Right ventricle myocardium inferior (tissue), 1 donor: ENCODE measurements around the gene RELA. TPM values are rescaled to one million over a fixed set of nuclear protein-coding genes. Genes with fewer than 3 reads are reported as not detected.
A peak's percentile ranks its signal among the peaks of the same experiment; 100 is the strongest.

Experiments used
- ATAC-seq: fragments of 200-7000 bp; cut with Tn5 transposase; one replicate; pipeline ENCODE4 v1.9.1; 2020; ENCODE audit warnings: mild to moderate bottlenecking, moderate library complexity
- DNase-seq: peaks from one replicate; pipeline ENCODE4 v3.0.0; 2021; ENCODE audit errors: missing footprints
- intact Hi-C: fragments of 100-400 bp; cut with DNase I; formaldehyde crosslinking; loops from one replicate; pipeline ENCODE4 v1.11.0; 2022
- total RNA-seq: library from RNA; stranded (reverse); fragmentation: NEBNext Ultra II Directional; extraction: Animal tissue kit (Norgen Biotek cat#: 25700); gene quantifications from one replicate; pipeline ENCODE4 v1.2.1, GENCODE V29; 2021
- donor health status: DM: no; HTN: yes; CAD: no; lungs with severe emphysema.

Gene RELA
- total RNA-seq, 1 donor from 2014 or later, result 36.7 TPM

DNA sequence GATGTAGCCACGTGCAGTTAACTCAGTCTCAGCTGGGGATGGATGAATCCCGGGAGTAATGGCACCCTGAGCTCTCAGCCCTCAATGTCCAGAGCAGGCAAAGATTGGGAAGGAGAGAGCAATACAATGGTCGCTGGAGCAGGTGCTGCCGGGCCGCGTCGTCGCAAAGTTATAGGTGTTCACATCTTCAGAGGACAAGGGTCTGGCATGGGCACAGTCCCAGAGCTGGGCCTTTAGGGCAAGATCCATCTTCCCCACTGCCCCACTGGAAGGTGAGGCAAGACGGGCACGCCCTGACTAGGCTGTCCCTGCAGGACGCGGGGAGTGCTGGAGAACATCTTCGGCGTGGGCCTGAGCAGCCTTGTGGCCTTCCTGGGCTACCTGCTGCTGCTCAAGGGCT is 39.5 kb downstream of the RELA start:
- DNase-seq (no peak), ATAC-seq (no peak)
- intact Hi-C loops, result no loop called here

DNA sequence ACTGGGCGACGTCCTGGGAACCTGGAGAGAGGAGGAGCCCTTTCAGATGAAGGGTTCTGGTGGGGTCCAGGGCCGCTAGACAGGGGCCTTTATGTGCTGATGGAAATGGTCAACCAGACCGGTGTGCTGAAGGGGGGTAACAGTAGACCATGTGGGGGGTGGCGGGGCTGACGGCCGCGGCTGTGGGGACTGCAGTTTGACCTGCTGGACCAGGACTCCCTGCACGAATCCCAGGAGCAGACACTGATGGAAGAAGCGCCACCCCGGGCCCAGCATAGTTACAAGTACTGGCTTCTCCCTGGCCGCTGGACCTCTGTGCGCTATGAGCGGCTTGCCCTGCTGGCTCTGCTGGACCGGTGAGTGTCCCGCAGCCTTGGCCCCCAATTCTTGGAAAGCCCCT is 40.7 kb downstream of the RELA start:
- no peak for ATAC-seq
- no peak for DNase-seq
- intact Hi-C loops, result no loop called here

GRCh38 chr11:65621460-65621859 is 41.3 kb downstream of the RELA start:
- no peak for ATAC-seq
- DNase-seq, result no peak
- intact Hi-C loops, result no loop called here

GRCh38 chr11:65620666-65621065 is 42.0 kb downstream of the RELA start:
- no peak for ATAC-seq
- intact Hi-C loops, result no loop called here
- DNase-seq, result no peak

DNA sequence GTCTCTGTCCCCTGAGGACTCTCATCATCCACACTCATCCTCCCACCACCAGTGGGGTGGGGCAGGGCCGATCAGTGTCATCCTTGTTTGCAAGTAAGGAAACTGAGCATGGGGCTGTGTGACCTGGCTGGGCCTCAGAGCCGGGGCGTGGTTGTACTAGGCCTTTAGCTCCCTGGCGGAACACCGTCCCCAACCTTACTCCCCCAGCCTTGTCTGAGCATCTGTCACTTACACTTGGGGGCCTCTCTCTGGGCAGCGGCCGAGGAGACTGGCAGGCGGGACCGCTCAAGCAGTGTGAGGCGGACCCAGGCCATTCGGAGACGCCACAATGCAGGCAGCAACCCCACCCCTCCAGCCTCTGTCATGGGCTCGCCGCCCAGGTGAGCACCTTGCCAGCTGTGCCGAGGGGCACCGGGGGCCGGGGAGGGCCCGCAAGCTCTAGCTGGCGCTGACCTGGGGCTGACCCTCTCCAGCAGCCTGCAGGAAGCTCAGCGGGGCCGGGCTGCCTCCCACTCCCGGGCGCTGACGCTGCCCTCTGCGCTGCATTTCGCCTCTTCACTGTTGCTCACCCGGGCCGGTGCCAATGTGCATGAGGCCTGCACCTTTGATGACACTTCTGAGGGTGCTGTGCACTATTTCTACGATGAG is 43.3 kb downstream of the RELA start:
- ATAC-seq (no peak), DNase-seq (no peak)
- intact Hi-C loops, result no loop called here

- intact Hi-C loops, result no loop called here
- DNase-seq (no peak), ATAC-seq (no peak)
Measured at GRCh38 chr11:65618763-65619162, 44.0 kb downstream of the RELA start.

- intact Hi-C loops, result no loop called here
- ATAC-seq (no peak), DNase-seq (no peak)
Measured at GRCh38 chr11:65617990-65618751, 44.5 kb downstream of the RELA start.

DNA sequence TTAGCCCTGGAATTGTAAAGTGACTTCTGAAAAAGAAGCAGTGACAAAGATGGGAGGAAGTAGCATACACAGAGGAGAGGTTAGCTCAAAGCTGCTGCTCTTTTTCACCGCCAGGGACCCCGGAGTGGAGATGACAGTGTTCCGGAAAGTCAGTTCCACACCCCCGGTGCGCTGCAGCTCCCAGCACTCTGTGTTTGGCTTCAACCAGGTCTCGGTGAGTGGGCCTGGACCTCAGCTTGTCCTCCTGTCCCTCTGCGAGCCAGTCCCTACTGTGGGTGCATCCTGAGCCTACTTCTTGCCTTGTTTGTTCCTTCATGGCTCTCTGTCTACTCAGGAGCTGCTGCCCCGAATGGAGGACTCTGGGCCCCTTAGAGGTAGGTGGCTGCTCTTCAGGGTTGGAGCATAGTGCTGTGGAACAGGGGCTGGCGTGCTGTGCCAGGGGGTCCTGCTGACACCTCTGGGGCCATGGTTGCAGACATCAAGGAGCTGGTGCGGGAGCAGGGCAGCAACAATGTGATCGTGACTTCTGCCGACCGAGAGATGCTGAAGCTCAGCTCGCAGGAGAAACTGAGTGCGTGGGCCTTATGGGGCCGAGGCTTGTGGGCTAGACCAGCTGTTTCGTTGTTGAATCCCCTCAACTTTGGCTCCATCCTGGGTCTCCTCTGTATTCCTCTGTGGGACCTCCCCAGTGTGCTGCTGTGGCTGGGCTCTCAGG is 45.4 kb downstream of the RELA start:
- intact Hi-C loops, result no loop called here
- ATAC-seq, result no peak
- no peak for DNase-seq

- intact Hi-C loops, result no loop called here
- DNase-seq (no peak), ATAC-seq (no peak)
Measured at GRCh38 chr11:65616575-65617001, 46.1 kb downstream of the RELA start.

GRCh38 chr11:65615950-65616574 is 46.7 kb downstream of the RELA start:
- intact Hi-C loops, result loop anchor here (2.0 kb wide), 3 partner anchors 37 to 75 kb away; partner anchors contain the start of gene RELA
- ATAC-seq (no peak), DNase-seq (peak; percentile 86)

GRCh38 chr11:65615229-65615949 is 47.3 kb downstream of the RELA start, which contains the start of gene PCNX3:
Gene PCNX3, plus strand, starts transcription at chr11:65615776. Its CDS starts 536 bp downstream, at chr11:65616312.
- ATAC-seq, result peak; percentile 91
- DNase-seq, result peak; percentile 100
- intact Hi-C loops, result loop anchor here (2.0 kb wide), 3 partner anchors 37 to 75 kb away; partner anchors contain the start of gene RELA

GRCh38 chr11:65613091-65613928 is 49.4 kb downstream of the RELA start:
- DNase-seq (no peak), ATAC-seq (no peak)
- intact Hi-C loops, result no loop called here

DNA sequence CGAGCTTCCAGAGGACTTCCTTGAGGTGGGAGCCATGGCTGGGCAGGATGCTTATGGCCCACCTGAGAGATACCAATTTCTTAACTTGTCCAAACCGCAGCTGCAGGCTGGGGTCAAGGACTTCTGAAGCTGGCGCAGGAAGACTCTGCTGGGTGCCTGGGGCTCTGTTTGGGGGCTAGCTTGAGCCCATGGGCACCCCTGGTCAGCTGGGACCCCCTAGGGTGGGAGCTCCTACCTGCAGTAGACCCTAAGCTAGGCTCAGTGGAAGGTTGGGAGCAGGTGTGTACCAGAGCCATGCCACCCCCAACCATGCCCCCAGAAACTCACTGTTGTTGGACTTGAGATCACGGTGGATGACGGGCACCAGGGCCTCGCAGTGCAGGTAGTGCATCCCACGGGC is 50.0 kb downstream of the RELA start:
- intact Hi-C loops, result no loop called here
- DNase-seq (no peak), ATAC-seq (no peak)

GRCh38 chr11:65611758-65612603 is 50.7 kb downstream of the RELA start:
- ATAC-seq, result no peak
- DNase-seq, result no peak
- intact Hi-C loops, result no loop called here

GRCh38 chr11:65611028-65611757 is 51.5 kb downstream of the RELA start:
- DNase-seq (peak; percentile 88), ATAC-seq (no peak)
- intact Hi-C loops, result no loop called here

DNA sequence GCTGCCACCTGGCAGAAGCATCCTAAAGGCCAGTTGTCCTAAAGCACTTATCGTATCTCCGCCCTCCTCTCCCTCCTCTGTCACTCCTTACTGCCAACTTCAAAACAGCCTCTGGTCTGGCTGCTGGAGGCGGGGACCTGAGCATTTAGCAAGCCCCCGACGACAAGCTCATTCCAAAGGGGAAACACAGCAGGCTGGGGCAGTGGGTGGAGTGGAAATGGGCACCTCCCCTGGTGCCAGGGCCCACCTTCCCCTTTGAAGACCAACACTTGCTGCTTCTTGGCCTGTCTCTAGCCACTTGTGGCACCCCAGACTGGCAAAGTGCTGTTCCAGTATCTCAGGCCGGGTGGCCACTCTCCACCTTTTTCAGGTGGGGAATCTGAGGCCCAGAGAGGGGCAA is 52.3 kb downstream of the RELA start:
- intact Hi-C loops, result no loop called here
- no peak for DNase-seq
- ATAC-seq, result no peak
